ENCODE data around the gene MAX. TPM values are rescaled to one million over a fixed set of nuclear protein-coding genes. Genes with fewer than 3 reads are reported as not detected.

The MAX gene
- total RNA-seq, 1 donor from 2014 or later = 97.0 TPM

GRCh38 chr14:65045006-65045405 lies 57.3 kb downstream of the MAX start:
- Mint-ChIP-seq H3K4me1 (ENCODE audit: unreplicated experiment) (peaks cover 4% of the 10 kb centered on the region), H3K9me3 (no peaks in the 10 kb centered on the region), H3K4me3 (no peak overlapping the region), H3K36me3 (peaks cover 22% of the 10 kb centered on the region), H3K27ac (no peak overlapping the region), H3K27me3 (no peaks in the 10 kb centered on the region)
- DNase-seq (ENCODE audit: extremely low spot score, unreplicated experiment) = no peak
- TF ChIP-seq CTCF (conservative IDR thresholded peaks at IDR 0.05) = no peak

GRCh38 chr14:65044596-65044959 lies 57.7 kb downstream of the MAX start:
- no peak overlapping the region for H3K27ac Mint-ChIP-seq
- H3K9me3 Mint-ChIP-seq = no peaks in the 10 kb centered on the region
- TF ChIP-seq CTCF (conservative IDR thresholded peaks at IDR 0.05) = no peak
- H3K27me3 Mint-ChIP-seq = no peaks in the 10 kb centered on the region
- peaks cover 4% of the 10 kb centered on the region for H3K4me1 Mint-ChIP-seq (ENCODE audit: unreplicated experiment)
- no peak overlapping the region for H3K4me3 Mint-ChIP-seq
- DNase-seq (ENCODE audit: extremely low spot score, unreplicated experiment) = no peak
- peaks cover 22% of the 10 kb centered on the region for H3K36me3 Mint-ChIP-seq

DNA sequence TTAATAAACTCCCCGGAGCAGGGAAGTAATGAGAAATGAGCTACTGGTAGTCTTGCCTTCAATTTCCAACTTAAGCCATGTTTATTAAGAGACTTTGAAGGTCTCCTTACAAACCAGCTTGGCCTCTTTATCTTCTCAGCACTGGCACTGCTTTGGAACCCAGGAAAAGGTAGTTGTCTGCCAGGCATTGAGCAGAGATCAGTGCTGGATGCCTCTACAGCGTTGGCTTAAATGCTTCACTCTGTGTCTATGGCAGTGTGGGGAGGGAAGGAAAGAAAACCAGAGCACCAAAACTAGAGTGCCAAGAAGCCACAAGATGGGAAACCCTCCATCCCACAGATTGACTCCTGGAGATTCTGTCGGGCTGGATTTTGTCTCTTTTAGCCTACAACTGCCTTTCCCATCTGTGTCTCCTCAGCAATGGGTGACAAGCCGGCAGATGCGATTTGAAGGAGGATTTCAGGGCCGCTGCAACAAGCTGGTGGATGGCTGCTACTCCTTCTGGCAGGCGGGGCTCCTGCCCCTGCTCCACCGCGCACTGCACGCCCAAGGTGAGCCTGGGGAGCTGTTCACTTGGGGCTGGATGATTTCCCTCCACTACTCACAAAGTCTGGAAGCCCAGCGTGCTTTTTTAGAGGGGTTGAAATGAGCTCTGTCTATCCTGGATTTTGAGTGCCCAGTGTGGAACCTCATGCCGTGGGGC lies 58.3 kb downstream of the MAX start:
- Mint-ChIP-seq H3K9me3 (no peaks in the 10 kb centered on the region), H3K4me1 (ENCODE audit: unreplicated experiment) (peaks cover 4% of the 10 kb centered on the region), H3K4me3 (no peak overlapping the region), H3K36me3 (peaks cover 22% of the 10 kb centered on the region), H3K27ac (no peak overlapping the region), H3K27me3 (no peaks in the 10 kb centered on the region)
- no peak for TF ChIP-seq CTCF (conservative IDR thresholded peaks at IDR 0.05)
- no peak for DNase-seq (ENCODE audit: extremely low spot score, unreplicated experiment)

DNA sequence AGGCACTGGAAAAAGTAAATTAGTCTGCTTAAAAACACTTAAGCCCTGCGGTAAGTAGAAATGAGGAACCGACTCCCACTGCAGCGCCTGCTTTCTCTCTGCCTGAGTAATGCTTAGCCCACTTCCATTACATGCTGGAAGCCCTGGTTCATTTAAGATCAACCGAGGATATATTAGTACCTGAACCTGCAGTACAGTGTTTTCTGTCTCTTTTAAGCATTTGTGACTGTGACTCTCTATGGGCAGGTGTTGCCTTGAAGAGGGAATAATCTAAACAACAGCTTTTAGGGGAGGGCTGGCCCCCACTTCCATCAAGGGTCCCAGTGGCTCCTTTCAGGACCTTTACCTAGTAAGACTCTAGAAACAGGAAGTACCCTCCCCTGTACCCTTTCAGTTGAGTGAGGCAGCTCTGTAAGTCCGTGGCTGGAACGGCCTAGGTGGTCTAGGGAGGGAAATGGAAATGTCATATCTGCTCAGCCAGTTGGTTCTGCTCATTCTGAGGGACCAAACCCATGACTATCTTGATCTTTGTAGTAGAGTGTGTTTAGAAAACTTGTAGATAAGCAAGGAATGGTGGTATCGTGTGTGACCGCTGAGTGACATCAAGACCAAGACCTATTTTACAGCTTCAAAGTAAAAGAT lies 59.5 kb downstream of the MAX start:
- peaks cover 28% of the 10 kb centered on the region for H3K36me3 Mint-ChIP-seq
- H3K27me3 Mint-ChIP-seq = no peaks in the 10 kb centered on the region
- no peak overlapping the region for H3K4me3 Mint-ChIP-seq
- DNase-seq (ENCODE audit: extremely low spot score, unreplicated experiment) = no peak
- no peaks in the 10 kb centered on the region for H3K9me3 Mint-ChIP-seq
- no peak for TF ChIP-seq CTCF (conservative IDR thresholded peaks at IDR 0.05)
- peaks cover 4% of the 10 kb centered on the region for H3K4me1 Mint-ChIP-seq (ENCODE audit: unreplicated experiment)
- H3K27ac Mint-ChIP-seq = no peak overlapping the region

DNA sequence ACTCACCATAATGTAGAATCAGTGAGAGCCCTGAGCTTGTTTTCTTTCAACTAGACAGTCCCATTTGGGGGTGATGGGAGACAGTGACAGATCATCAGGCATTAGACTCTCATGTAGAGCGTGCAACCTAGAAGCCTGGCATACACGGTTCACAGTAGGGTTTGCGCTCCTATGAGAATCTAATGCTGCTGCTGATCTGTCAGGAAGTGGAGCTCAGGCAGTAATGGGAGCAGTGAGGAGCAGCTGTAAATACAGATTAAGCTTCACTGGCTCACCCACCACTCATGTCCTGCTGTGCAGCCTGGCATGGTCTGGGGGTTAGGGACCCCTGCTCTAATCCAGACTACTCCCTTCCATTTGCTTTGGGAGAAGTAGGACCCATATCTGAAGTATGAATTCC lies 60.0 kb downstream of the MAX start:
- DNase-seq (ENCODE audit: extremely low spot score, unreplicated experiment) = no peak
- H3K36me3 Mint-ChIP-seq = peaks cover 24% of the 10 kb centered on the region
- no peak overlapping the region for H3K4me3 Mint-ChIP-seq
- H3K4me1 Mint-ChIP-seq (ENCODE audit: unreplicated experiment) = no peaks in the 10 kb centered on the region
- no peak overlapping the region for H3K27ac Mint-ChIP-seq
- no peaks in the 10 kb centered on the region for H3K27me3 Mint-ChIP-seq
- no peaks in the 10 kb centered on the region for H3K9me3 Mint-ChIP-seq
- no peak for TF ChIP-seq CTCF (conservative IDR thresholded peaks at IDR 0.05)
